Measurements from ENCODE around the gene PREP. TPM values are rescaled to one million over a fixed set of nuclear protein-coding genes. Genes with fewer than 3 reads are reported as not detected.

PREP gene
- total RNA-seq, 1 donor from 2014 or later: 35.8 TPM

DNA sequence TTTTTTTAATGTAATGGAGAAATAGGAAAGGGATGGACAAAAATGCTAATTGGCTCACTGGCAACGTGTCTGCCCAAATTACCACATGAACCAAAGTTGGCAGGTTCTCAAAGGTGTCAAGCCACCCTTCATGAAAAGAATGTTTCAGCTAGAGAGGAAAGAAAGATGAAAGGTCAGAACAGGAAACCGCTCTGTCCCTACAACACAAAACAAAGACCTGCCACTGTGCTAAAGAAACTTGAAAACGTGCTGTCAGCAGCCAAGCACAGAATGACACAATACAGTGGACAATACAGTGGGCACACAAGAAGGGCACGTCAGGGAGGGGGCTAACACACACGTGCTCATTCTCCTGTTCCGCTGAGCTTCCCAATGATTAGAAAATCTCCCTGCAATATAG lies 4.9 kb downstream of the PREP start:
- DNase-seq (ENCODE audit: low spot score): no peak

DNA sequence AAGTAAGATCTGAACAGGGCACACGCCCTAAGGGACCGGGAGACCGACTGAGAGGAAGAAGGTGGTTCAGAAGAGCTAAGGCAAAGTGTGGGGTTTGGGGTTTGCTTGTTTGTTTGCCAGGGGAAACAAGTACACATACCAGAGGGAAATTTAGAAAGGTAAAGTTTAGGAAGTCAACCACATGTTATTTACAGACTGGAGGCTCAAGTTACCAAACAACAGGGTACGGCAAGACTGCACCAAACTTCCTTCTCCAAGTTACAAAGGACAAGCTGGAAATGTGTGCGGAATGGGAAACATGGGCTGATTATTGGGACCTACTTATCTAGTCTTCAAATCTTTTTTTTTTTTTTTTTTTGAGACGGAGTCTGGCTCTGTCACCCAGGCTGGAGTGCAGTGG lies 11.2 kb downstream of the PREP start:
- no peak for DNase-seq (ENCODE audit: low spot score)

DNA sequence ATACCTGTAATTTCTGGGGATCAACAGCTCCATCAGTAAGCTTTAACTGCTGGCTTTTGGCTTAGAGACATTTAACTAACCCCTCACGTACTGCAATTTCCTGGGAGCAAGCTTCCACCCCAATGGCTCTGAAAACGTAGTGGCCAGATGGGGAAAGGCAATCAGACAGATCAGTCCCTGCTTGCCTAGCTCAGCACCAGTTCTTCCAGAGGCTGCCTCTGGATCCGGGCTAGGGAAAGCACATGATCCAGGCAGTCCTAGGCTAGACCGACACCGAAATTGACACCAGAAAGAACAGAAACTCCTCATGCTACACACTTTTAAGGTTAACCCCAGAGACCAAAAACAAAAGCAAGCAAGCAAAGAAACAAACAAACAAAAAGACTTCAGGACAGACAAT lies 13.3 kb downstream of the PREP start:
- DNase-seq (ENCODE audit: low spot score): no peak

DNA sequence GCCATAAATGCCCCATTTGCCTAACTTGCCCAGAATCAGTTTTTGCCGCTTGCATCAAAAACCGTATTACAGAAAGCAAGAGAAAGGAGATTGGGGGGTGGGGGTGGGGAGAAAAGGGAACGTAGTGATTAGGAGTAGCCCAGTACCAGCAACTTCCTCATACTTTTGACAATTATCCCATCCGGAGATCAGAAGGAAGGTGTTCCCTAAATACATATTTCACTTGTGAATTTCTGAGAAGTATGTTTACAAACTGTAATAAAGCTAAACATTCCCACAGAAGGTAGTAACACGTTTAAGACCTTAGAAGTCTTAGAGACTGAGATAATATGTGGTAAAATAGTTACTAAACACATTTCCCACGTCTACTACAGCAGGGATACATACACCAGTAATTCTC lies 14.5 kb downstream of the PREP start:
- no peak for DNase-seq (ENCODE audit: low spot score)

DNA sequence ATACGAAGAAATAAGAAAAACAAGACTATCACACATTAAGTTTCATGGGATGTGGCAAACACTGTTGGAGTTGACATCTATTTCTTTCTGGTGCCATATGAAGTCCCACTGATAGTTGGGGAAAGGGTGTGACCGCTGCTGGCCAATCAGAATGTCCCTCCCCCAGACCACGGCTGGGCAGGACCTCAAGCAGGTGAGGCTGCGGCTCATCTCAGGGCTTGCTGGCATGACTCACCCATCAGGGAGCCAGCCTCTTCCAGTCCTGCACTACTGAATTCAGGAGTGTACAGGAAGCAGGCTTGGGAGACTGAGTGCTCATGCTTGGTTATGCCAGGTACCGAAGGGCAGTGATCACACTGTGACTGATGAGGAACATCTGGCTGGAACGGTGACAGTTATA lies 18.9 kb downstream of the PREP start:
- no peak for DNase-seq (ENCODE audit: low spot score)

DNA sequence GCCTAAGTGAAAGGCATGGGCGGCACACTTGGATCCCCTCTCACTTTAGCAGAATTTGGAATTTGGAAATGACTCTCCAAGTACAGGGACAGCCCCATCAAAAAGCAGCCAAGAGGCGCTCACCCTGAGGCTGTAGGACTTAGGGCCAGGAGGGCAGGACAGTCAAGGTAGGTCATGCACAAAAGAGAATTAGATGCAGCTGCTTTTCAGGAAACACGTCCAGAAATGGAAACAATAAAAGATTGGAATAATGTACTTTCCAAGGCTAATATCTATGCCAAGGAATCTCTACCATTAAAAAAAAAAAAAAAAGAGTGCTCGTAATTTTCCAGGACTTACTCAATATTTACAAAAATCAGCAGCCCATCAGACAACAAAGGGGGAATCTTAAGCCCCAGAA lies 19.9 kb downstream of the PREP start:
- DNase-seq (ENCODE audit: low spot score): no peak

DNA sequence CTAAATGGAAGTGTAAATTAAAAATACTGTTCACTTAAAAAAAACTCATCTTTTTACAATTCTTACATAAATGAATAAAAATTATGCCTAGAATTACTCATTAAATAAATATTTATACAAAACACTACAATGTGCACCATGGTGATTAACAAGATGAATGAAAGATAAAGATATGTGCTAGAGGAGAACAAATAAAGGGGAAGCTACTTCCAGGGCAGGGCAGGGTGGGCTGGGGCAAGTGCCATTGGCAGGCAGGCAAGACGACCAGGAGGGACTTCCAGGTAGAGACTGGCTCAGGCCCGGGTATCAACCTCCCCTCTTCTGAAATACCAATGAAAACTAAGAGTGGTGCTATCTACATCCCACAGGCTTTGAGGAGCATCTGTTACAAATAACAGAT lies 20.4 kb downstream of the PREP start:
- no peak for DNase-seq (ENCODE audit: low spot score)

DNA sequence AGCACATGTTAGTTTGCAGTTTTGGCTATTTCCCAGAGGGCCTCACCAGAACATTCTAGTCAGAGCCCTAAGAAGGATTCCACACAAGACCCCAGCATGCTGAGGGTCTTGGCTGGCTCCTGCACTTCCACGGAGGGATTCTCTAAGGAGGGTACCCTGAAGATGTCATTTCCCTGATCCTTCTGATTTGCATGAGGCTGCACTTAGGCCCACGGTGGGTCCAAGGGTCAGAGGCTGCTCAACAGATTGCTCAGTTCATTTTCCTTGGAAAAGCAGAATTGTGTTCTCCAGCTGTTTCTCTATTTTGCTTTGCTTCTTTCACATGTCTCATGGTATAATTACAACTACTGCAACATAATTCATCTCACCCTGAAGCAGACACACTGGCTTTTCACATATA lies 22.2 kb downstream of the PREP start:
- no peak for DNase-seq (ENCODE audit: low spot score)

DNA sequence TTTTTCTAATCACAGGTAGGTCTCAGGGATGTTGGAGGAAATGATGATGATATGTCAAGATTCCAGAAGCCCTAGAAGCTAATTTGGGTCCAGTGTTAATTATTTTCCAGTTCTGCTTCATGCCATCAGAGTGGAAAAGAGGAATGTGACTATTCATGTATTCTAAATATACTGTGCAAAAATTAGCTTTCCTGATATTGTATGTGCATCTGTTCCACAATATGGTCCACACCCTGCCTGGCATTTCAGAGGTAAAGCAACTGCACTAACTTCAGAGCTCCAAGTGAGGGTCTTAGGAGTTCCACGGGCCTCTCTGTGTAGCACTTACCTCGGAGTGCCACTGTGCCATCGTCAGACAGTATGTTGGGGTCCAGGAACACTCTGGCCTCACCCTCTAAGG lies 27.1 kb downstream of the PREP start:
- no peak for DNase-seq (ENCODE audit: low spot score)

DNA sequence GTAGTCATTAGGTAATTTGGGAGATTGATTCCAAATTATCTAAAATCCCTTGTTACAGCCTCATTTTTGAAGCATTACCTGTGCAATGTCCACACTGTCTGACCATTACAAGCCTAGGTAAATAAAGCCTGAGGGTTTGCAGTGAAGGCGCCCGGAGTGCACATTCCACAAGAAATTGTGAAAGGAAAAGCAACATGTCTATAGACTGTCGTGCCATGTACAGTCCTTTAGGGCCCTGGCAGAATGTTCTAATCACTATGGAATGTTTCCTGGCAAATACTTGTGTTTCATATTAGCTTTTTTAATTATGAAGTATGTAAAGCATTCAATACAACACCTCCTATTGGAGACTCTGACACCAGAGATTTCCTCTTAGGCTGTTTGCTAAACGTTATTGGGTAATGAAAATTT lies 28.9 kb downstream of the PREP start:
- DNase-seq (ENCODE audit: low spot score): no peak

DNA sequence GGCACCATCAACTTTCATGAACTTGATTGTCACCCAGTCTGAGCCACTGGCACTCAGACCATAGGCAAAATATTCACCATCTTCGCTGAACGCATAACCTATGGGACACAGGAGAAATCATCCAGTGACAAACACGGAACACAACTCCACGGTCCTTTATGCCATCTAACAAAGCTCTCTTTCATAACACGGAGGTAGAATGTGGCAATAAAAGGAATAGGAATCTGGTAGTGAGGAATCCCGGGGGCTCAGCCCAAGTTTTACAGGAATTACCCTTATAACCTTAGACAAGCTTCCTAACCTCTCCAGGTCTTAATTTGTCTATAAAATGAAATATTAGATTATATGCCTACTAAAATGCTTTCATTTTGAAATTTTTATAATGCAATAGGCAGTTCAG lies 29.4 kb downstream of the PREP start:
- DNase-seq (ENCODE audit: low spot score): no peak

DNA sequence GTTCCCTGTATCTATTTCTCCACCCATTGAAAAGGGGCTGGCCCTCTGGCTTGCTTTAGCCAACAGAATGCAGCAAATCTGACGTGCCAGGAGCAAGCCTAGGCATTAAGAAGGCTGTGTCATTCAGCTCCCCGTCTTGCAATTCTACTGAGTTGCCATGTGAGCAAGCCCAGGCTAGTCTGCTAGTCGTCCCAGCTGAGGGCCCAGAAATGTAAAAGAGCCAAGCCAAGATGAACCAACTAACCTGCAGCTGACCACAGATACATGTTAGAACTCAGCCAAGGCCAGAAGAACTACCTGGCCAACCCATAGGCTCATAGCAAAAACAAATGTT lies 30.1 kb downstream of the PREP start:
- no peak for DNase-seq (ENCODE audit: low spot score)

DNA sequence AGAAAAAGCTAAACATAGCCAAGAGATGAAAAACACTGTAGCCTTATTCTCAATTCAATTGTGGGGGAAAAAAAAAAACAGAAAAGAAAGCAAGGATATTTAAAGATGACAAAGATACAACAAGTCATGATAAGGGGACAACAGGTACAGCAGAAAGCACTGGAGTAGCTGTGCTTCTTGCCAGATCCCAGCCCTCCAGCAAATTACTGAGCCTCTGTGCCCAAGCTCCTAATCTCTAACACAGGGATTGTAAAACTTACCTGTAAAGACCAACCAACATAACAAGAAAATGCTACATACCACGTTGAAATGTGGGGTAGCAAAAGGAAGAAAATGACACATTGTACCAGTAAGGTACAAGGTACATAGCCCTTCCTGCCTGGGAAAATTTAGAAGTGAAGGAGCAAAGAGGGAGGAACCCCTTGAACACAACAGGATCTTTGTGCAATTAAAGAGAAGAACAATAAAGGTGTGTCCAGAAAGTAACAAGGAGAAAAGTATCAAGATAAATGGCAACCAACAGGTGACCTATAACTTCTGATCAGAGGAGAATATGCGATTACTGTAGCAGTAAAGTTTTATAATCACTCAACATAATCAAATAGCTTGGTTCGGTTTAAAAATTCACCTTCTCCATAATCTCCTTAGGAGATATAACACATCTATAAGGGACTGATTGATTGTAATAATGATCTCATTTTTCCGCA lies 30.6 kb downstream of the PREP start:
- no peak for DNase-seq (ENCODE audit: low spot score)

DNA sequence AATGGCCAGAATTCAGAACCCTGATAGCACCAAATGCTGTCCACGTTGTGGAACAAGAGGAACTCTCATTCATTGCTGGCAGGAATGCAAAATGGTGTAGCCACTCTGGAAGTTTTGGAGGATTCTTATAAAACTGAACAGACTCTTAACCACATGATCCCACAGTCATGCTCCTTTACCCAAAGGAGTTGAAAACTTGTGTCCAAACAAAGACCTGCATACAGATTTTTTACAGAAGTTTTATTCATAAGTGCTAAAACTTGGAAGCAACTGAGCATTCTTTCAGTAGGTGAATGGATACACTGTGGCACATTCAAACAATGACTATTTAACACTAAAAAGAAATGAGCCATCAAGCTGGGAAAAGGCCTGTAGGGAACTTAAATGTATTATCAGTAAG lies 32.5 kb downstream of the PREP start:
- no peak for DNase-seq (ENCODE audit: low spot score)

DNA sequence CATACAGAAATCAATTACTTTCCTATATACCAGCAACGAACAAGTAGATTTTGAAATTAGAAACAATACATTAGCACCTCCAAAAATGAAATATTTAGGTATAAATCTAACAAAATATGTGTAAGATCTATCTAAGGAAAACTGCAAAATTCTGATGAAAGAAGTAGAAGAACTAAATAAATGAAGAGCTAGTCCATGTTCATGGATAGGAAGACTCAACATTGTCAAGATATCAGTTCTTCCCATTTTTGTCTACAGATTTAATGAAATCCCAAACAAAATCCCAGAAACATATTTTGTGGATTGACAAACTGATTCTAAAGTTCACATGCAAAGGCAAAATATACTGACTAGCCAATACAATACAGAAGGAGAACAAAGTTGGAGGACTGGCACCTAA lies 33.7 kb downstream of the PREP start:
- no peak for DNase-seq (ENCODE audit: low spot score)

DNA sequence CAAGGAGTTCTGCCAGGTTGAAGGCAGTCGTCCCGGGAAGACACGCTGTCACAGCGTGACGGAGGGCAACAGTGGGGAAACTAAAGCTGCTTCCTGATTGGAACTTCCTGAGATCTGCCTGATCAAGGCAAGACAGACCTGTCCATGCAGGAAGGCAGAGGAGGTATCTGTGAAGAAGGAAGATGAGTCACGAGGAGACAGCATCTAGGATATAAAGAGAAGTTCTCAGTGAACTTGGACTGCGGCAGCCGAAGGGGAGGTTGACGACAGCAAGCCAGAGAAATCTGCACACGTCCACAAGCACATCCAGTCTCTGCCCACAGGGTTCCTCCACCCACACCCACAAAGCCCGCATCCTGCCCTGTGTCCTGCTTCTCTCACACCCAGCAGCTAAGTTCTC lies 38.6 kb downstream of the PREP start:
- no peak for DNase-seq (ENCODE audit: low spot score)

DNA sequence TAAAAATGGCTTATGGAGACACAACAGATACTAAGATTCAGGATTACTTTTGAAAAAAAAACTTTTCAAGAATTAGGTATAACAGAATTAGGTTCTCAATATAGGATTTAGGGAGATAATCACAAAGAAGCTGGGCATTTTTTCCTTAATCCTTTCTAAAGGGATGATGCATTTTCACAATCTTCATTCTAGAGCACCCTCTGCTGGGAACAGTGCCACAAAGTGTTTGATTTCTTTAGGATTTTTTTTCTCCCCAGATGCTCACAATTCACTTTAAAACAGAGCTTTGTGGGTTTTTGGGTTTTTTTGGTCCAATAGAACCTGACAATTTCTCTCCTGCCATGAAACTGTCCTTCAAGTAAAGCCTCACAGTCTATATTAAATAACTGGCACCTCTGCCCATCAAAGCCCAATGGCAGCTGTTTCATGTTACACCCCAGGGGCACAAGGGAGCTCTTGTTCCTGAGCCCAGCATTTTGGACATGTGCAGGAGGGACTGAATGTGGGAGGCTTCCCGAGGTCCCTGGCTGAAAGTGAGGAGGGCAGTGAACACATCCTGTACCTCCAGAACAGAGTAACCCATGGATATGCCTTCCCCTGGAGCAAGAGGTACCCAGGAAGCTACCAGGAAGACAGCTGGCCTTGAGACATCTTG lies 39.7 kb downstream of the PREP start:
- no peak for DNase-seq (ENCODE audit: low spot score)

DNA sequence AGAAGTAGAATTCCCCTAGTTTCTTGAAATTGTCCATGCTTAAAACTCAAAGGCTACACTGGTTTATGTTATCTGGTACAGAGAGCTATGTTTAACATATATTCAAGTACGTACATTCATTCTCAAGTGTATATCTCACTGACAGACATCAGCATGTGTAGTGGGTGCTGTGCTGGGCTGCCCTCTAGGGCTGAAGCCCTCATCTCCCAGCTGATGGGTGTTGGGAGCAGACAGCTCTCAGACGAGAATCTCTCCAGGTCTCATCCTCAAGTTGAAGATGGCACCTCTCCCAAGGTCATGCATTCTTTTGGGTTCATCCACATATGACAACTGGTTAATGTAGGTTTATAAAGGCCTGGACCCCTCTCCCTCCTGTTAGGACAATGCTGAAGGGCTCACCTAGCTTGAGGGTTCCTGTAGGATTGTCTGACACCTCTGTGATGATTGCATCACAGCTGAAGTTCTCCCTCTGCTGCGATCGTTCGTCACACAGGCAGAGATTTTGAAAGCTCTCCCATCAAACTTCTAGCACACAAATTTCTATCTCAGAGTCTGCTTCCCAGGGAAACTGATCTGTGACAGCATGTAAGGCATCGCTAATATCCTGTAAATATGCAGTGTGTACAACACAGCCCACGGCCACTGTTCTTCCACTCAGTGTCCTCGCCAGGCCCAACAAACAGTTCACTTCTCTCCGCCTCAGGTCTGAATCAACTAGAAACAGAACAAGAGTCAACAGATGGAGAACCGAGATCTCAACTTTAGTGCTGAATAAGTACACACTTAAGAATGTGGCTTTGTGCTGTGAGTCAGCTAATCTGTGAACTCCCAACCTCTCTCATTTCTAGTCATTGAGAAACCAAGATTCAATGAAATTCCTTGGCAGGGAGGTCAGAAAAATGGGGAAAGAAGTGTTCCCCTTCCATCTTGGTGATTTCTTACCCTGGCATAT lies 43.2 kb downstream of the PREP start:
- DNase-seq (ENCODE audit: low spot score): no peak

DNA sequence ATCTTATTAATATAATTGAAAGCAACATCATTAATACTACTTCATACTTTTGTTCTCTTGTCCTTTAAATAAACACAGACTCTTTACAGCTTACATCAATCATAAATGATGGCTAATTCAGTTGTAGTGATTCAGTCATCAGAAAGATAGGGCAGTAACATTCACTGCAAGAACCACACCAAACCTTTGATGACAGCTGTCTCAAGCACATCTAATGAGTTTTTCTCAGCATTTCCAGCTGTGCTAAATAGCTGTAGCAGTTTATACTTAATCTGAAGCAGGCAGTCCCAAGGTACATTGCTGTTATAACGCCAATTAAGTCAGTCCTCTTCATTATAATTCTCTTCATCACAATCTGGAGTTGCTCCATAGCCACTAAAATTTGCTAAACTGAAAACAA lies 45.7 kb downstream of the PREP start:
- no peak for DNase-seq (ENCODE audit: low spot score)

DNA sequence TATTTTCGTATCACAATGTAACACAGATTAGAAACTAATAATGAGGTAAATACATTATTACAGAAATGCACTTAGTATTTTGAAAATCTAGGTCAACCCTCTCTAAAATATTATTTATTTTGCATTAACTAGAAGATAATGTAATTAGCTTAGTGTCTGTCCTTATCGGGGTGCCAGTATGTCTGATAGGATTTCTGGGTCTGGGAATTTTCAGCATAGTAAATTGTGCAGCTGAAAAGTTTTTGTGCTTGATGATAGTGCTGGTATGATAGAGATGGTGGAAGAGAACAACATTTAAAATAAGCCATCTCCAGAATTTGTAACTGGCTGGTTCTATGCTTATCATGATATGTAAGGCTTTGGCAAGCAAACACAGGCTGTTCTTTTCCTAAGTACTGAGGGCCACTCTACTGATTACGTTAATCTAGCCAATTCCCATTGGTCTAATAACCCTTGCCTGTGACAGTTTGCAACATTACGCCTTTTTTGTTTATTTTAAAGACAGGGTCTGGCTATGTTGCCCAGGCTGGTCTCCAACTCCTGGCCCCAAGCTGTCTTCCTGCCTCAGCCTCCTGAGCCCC lies 50.8 kb downstream of the PREP start:
- no peak for DNase-seq (ENCODE audit: low spot score)

DNA sequence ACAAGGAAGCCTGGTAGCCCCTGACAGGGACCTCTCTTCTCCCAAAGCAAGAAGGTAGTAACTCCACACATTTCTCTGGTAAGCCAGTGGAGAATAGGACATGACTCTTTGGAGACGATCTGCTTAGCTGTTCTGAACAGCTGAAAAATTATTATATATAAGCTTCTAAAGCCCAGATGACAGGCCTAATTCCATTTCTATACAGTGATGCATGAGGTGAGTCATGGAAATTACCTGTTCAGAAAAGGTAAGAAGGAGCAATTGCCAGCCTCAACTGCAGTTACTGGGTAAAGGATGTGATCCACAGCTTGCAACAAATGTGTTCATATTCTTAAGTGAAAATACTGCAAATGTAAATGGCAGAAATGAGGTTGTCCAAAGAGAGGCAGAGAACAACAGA lies 54.0 kb downstream of the PREP start:
- DNase-seq (ENCODE audit: low spot score): no peak

DNA sequence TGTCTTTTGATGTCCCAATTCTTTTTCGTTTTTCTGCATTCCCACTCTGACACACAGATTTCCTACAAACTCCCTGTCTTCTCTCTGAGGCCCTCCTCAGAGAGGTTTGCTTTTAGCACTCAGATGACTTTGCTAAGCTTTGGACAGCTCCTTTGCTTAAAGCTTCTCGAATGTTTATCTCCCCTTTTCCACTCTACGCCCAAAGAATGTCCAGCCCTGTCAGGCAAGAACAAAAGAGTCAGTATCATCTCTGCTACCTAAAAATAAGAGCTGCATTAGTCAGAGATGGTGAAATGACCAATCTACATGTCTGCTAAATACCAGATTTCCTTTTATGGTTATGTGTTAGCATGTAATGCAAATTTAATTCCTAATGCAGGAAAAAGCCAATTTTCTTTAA lies 56.8 kb downstream of the PREP start:
- no peak for DNase-seq (ENCODE audit: low spot score)
